NCI-H226 (cell line): ENCODE data around the gene ELOVL2.
"Not testable (repeated sequence)": the region's sequence is repeated elsewhere in the genome, so short reads cannot be mapped to it uniquely, and the experiment has no call there.

ENCODE experiments used
- DNase-seq: peaks from one replicate; pipeline ENCODE4 v3.0.0-alpha.2; 2015

Gene ELOVL2, protein sequence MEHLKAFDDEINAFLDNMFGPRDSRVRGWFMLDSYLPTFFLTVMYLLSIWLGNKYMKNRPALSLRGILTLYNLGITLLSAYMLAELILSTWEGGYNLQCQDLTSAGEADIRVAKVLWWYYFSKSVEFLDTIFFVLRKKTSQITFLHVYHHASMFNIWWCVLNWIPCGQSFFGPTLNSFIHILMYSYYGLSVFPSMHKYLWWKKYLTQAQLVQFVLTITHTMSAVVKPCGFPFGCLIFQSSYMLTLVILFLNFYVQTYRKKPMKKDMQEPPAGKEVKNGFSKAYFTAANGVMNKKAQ

DNA sequence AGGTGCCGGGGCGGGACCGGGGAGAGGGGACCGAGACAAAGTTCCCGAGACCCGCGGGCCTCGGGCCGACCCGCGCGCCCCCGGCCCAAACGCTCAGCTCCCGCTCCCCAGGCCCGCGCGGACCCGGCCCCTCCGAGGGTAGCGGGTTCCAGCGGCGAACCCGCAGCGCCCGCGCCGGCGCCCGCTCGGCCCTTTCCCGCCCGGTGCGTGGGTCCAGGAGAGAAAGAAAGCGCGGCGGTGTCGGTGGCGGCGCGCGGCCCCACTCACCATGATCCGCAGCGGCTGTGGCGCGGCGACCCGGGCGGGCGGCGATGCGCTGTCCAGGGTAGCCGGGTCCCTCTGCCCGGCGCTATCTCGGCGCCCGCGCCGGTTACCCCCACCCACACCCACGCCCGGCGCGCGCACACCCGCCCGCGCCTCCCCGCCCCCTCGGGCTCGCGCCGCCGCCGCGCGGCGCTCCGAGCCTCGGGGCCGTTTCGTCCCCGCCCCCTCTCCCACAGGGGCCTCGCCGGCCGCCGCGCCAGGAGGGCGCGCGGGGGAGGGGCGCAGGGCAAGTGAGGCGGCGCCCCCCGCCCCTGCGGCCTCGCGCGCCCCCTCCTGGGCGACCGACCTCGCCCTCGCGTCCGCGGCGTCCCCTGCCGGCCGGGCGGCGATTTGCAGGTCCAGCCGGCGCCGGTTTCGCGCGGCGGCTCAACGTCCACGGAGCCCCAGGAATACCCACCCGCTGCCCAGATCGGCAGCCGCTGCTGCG is at the start of gene ELOVL2:
TSS of gene ELOVL2 (minus strand) at position 345 of the 751 bp plus-strand sequence. CDS start at position 270, 75 bp downstream.
- DNase-seq: no peak

DNA sequence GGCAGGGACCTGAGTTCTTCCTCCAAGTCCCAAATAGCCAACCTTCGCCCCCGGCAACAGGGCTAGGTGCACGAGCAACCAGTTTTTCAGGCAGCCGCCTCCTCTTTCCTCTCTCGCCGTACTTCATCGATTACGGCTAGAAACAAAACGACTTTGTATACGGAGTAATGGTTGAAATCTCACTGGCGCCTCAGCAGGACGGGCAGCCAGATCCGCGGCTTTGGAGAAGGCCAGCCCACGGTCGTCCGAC is 49.2 kb upstream of the ELOVL2 start:
- DNase-seq: no peak

DNA sequence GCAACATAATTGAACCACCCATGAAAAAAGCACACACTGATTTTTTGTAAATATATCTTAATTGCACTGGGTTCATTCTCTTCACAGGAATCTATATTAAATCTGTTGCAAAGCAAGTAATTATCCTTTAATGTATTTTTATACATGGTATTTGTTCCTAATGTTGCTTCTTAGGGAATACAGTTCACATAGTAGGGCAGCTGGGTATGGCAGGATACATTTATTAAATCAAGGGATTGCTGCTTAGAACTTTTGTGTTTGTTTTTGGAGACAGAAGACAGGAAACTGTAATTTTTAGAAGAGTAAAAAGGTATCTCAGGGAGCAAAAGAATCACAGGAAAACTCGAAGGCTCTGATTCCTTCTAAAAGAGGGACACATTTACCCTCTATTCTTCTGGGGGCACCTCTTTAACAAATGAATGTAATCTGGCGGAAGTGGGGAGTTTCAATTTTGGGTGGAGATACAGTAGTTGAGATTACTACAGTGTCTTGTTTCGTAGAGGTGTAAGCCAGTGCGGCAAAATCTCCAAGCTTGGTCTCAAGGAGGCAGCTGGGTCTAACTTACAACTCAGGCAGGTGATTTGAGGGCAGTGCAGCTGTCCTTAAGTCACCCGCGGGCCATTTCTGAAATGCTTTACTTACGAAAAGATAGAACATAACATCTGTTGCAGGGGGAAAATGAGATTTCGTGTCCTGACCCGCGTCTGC is 48.7 kb upstream of the ELOVL2 start:
- DNase-seq: no peak

DNA sequence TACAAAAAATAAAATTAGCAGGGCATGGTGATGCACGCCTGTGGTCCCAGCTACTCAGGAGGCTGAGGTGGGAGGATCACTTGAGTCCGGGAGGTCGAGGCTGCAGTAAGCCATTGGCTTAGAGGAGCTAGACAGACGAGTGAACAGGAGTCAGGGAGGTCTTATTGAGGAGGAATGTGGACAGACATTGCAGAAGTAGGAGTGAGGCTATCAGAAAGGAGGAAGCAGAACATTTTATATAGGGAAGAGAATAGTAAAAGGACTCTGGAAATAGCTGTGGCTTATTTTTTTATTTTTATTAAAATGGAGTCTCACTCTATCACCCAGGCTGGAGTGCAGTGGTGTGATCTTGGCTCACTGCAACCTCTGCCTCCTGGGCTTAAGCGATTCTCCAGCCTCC is 47.0 kb upstream of the ELOVL2 start:
- not testable (repeated sequence) for DNase-seq

DNA sequence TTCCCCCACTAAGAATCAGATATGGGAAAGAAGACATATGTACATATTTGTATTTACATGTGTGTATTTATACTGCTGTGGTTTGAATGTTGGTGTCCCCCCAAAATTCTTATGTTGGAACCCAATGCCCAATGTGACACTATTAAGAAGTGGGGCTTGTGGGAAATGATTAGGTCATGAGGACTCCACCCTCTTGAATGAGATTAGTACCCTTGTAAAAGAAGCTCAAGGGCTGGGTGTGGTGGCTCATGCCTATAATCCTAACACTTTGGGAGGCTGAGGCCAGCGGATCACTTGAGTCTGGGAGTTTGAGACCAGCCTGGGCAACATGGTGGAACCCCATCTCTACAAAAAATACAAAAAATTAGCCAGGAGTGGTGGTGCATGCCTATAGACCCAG is 45.6 kb upstream of the ELOVL2 start:
- DNase-seq: no peak

DNA sequence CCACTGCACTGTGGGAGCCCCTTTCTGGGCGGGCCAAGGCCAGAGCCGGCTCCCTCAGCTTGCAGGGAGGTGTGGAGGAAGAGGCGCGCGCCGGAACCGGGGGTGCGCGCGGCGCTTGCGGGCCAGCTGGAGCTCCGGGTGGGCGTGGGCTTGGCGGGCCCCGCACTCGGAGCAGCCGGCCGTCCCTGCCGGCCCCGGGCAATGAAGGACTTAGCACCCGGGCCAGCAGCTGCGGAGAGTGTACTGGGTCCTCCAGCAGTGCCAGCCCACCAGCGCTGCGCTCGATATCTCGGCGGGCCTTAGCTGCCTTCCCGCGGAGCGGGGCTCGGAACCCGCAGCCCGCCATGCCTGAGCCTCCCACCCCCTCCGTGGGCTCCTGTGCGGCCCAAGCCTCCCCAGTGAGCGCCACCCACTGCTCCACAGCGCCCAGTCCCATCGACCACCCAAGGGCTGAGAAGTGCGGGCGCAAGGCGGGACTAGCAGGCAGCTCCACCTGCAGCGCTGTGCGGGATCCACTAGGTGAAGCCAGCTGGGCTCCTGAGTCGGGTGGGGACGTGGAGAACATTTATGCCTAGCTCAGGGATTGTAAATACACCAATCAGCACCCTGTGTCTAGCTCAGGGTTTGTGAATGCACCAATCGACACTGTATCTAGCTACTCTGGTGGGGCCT is 43.2 kb upstream of the ELOVL2 start:
- DNase-seq: not testable (repeated sequence)

DNA sequence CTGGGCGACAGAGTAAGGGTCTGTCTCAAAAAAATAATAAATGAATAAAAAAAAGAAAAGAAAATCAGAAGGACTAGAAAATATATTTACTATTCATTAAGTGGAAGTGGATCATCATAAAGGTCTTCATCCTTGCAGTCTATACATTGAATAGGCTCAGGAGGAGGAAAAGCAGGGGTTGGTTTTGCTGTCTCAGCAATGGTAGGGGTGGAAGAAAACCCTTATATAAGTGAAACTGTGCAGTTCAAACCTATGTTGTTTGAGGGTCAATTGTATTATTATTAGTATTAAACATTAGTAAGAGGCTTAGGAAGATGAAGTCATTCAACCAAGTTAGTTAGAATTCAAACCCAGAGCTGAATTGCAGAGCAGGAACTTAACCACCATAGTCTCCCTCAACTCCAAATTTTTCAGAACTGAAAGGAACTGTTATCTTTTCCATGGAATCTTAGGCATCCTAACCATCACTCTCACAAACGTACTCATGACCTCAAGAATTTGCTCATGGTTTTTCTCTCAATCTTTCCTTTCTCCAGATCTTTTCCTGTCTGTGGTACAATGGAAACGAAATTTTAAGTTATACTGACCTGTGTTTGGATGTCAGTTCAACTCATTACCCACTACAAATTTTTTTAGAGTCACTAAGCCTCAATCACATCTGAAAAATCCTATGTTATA is 41.8 kb upstream of the ELOVL2 start:
- peak; percentile 80 for DNase-seq

DNA sequence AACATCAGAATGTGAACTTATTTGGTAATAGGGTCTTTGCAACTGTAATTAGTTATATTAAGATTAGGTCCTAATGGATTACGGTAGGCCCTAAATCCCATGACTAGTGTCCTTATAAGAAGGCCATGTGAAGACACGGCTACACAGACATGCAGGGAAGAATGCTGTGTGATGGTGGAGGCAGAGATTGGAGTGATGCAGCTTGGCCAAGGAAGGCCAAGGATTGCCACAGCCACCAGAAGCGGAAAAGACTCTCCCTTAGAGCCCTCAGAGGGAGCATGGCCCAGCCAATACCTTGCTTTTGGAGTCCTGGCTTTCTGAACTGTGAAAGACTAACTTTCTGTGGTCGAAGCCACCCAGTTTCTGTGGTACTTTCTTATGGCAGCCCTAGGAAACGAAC is 39.9 kb upstream of the ELOVL2 start:
- DNase-seq: no peak

DNA sequence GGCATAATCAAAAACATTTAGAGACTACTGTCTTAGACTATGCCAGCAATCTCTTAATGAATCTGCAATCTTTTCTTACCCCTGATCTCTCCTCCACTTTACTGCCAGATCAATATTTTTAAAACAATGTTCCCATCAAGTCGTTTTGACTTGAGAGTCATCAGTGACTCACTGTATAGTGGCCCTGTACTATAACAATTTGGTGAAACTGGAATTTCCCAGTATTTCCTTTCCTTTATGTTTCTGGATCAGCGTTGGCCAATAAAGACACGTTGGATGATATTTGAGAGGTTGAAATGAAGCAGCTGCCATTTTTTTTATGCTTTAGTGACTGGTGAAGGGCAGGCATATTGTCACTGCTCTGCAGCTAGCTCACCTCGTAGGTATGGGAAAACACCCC is 39.4 kb upstream of the ELOVL2 start:
- DNase-seq: no peak

DNA sequence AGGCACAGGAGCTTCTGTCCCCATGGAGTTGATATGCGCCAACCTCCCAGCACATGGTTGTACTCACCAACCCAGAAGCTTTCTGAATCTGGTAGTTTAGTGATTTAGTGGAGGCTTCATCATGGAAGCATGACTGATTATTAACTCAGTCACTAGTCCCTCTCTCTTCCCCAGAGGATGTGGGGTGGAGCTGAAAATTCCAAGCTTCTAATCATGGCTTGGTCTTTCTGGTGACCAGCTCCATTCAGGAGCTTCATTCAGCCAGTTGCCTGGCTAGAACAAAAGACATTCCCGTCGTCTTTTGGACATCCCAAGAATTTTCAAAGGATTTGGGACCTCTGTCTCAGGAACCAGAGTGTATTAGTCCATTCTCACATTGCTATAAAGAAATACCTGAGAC is 36.2 kb upstream of the ELOVL2 start:
- DNase-seq: no peak

DNA sequence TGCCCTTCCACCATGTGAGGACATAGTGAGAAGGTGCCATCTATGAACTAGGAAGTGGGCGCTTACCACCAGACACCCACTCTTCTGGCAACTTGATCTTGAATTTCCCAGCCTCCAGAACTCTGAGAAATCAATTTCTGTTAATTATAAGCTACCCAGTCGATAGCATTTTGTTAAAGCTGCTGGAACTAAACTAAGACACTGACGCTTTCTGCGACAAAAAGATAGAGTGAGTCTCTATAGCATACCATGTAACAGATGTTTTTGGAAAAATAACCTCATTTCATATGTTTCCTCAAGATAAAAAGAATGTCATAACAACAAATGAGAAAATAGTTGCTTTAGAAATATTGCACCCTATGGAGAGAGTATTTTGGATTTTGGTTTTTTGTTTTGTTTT is 34.2 kb upstream of the ELOVL2 start:
- no peak for DNase-seq

DNA sequence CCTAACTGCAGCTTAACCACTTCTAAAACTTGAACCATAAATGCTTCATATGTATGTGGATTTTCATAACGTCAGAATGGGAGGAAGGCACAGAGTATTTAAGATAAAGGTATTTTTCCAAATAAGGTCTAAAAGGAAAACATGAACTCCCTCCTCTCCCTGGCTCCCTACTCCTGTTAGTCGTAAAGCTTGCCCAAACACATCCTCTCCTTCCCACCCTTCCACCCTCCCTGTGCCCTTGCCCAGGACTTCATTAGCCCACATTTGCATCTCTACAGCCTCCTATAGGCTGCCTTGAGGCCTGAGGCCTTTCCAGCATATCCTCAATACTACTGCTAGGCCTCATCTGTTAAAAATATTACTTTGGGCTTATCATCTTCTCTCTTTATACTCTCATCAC is 32.4 kb upstream of the ELOVL2 start:
- DNase-seq: no peak

DNA sequence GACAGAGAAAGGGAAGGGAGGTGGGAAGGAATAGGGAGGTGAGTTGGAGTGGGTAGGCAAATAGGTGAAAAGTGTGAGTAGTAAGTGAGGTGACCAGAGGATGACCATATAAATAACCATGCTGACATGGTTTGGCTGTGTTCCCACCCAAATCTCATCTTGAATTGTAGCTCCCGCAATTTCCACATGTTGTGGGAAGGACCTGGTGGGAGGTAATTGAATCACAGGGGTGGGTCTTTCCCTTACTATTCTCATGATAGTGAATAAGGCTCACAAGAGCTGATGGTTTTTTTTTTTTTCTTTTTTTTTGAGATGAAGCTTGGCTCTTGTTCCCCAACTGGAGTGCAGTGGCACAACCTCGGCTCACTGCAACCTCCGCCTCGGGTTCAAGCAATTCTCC is 28.0 kb upstream of the ELOVL2 start:
- no peak for DNase-seq

DNA sequence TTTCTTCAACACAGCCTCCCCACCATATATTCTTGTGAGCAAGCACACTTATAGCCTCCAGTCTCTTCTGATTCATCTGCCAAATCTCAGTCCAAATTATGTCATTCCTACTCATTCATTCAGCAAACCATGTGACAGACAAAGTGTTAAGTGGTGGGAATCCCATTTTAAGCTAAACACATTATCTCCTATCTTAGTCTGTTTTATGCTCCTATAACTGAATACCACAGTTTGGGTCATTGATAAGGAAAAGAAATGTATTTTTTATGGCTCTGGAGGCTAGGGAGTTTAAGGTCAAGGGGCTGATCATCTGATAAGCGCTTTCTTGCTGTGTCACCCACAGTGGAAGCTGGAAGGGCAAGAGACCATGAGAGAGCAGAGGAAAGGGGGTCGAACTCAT is 25.7 kb upstream of the ELOVL2 start:
- no peak for DNase-seq

DNA sequence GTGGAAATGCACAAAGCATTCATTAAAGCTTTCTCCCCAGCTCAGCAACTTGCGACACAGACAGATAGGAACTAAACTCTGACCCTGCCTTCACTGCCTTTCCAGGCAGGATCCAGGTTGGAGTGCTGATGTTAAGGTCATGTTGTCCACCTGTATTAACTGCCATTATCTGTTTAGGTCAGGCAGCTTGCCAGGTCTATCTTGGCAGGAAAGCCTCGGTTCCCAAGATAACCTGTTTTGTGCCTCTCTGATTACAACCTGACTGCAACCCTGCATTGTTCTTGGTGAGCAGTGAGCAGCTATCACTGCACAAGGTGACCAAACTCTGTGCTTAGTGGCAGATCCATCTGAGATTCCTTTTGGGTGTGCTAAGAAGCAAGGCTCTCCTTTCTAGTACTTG is 23.2 kb upstream of the ELOVL2 start:
- no peak for DNase-seq

DNA sequence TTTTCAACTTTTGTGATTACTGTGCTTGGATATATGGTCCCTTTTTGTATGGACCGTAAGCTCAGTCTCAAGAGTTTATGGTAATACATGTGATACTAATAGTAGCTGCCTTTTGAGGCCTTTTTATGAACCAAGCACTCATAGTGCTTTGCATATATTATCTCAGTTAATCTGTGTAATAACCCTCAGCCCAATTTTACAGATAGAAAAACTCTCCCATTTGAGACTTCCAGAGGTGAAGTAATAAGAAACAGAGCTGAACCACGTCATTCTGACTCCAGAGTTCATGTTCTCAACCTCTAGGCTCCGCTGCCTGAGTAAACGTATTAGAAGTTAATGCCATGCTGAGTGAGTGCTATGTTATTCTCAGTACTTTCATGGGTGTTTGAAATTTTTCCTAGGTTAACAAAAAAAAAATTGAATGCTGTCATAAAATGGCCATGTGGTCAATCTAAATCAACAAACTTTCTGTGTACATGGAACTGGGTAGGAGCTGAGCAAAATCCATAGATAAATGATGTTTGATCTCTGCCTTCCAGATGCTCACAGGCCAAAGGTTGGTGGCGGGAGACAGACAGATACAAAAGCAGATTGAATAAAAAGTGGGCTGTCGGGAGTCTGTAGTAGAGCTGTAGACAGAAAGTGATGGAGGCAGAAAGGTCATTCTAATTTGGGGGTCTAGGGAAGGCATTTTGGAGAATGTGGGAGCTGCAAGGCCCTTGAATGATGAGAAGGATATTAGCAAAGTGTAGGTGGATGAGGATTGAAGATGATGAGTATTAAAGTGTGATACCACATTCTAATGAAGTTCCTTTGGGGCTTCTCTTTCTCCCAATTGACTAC is 22.6 kb upstream of the ELOVL2 start:
- no peak for DNase-seq

DNA sequence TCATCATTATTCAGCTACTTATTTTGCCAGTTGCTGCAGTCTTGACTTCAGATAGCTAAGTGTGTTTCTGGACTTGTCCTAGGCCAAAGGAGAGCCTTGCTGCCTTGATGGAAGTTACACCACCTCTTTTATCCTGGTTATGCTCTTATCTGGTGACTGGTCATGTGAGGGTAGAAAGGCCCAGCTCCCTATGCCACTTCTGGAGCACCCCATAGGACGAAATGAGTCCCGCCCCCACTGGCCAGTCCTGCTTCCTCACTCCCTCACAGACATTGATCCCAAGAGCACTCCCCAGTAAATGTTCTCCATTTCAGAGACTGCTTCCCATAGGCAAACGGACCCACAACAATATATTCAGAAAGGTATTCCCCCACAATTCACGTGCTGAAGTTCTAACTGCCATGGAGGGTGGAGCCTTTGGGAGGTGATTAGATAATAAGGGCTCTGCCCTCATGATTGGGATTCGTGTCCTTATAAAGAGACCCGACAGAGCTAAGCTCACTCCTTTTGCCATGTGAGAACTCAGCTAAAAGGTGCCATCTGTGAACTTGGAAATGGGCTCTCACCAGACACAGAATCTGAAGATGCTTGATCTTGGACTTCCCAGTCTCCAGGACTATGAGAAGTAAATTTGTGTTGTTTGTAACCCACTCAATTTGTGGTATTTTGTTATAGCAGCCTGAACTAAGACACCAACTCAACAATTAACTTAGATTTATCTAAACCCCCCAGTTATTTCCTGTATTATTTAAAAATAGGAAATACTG is 21.5 kb upstream of the ELOVL2 start:
- DNase-seq: no peak

DNA sequence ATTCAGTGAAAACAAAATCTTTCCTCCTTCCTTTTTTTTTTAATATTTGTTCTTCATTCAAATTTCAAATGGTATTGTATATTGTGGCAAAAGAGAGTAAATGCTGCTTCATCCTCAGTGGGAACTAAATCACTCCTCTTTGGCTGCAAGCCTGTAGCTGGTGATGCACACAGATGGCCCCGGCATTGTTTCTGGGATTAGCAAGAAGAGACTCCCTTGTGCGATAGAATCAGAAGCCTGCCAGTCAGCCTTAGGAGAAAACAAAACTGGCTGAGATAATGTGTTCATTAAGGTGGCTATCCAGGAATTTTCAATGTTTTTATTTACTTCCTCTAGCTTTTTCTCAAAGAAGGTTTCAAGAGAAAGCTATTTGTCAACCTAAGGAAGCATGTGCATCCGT is 20.7 kb upstream of the ELOVL2 start:
- no peak for DNase-seq

DNA sequence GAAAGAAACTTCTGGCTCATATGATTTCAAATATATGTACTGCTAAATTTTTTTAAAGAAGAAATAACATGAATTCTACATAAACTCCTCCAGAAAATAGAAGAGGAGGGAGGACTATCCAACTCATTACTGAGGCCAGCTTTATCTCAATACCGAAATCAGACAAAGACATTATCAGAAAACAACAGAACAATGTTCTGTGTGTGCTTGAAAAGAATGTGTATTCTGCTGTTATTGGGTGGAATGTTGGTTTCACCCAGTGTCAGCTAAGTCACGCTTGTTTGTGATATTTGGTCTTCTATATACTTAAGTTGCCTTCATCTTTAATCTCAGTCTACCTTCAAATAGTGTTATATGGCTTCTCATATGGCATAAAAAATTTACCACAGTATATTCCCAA is 18.6 kb upstream of the ELOVL2 start:
- no peak for DNase-seq

DNA sequence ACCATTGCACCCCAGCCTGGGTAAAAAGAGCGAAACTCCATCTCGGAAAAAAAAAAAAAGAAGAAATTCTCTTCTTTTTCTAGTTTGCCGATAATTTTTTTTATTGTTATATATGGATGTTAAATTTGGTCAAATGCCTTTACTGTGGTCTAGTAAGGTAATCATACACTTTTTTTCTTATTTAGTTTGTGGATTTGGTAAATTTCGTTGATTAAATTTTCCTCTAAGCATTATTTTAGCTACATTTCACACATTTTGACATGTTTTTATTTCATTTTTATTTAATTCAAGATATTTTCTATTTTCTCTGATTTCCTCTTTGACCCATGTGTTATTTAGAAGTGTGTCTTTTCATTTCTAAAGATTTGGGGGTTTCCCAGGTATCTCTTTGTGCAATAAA is 18.0 kb upstream of the ELOVL2 start:
- DNase-seq: no peak

DNA sequence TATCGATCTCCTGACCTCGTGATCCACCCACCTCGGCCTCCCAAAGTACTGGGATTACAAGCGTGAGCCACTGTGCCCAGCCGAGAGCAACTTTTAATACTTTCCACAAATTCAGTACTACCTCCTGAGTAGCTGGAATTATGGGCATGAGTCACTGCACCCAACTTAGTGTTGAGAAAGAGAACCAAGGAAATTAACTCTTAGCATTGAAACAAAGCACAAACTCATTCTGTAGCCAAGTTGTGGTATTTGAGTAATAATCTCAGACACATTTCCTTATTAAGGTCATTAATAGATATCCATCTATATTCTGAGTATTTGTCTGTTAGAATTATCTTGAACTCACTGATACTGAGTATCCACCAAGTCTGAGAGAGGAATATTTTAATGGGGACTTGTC is 14.3 kb upstream of the ELOVL2 start:
- DNase-seq: no peak
